ENCODE measurements around the gene CHDH.

DNA sequence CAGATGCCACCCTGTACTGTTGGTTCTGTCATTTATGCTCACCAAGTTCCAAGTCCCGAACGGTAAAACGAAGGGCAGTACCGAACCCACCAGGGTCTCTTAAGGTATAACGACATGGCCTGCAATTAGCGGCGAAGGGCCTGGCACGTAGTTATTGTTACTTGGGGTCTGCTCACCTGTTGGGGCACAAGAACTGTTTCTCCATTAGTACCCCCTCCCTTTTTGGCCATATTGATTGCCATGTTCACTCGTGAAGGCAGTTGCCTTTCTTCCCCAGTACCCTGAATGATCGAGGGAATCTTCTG is 584 bp upstream of the CHDH start:
- TF ChIP-seq POLR2A (IDR thresholded peaks at IDR 0.05; ENCODE audit: low read length): no peak
- TF ChIP-seq GATA1 (IDR thresholded peaks at IDR 0.05; ENCODE audit: low read depth, low read length): no peak
